GM10847 (cell line): Measurements from ENCODE around the gene NKAIN2.

Source experiments
- POLR2A ChIP-seq: IDR thresholded peaks from 2 replicates; pipeline ENCODE4 v1.6.1; 2011; ENCODE audit not compliant: insufficient read length; ENCODE audit errors: extremely low read depth

NKAIN2 gene

GRCh38 chr6:124199286-124199685 lies 395.6 kb downstream of the NKAIN2 start:
- TF ChIP-seq POLR2A, result no peak

- no peak for TF ChIP-seq POLR2A
Measured at GRCh38 chr6:124200661-124201060, 397.0 kb downstream of the NKAIN2 start.

- no peak for TF ChIP-seq POLR2A
Measured at GRCh38 chr6:124203101-124203811, 399.6 kb downstream of the NKAIN2 start.

GRCh38 chr6:124203812-124204167 lies 400.1 kb downstream of the NKAIN2 start:
- no peak for TF ChIP-seq POLR2A

- no peak for TF ChIP-seq POLR2A
Measured at GRCh38 chr6:124205921-124206320, 402.3 kb downstream of the NKAIN2 start.

- no peak for TF ChIP-seq POLR2A
Measured at GRCh38 chr6:124223611-124224345, 420.1 kb downstream of the NKAIN2 start.

- TF ChIP-seq POLR2A, result no peak
Measured at GRCh38 chr6:124226396-124226795, 422.7 kb downstream of the NKAIN2 start.

GRCh38 chr6:124233221-124233620 lies 429.6 kb downstream of the NKAIN2 start:
- TF ChIP-seq POLR2A, result no peak

GRCh38 chr6:124234801-124235200 lies 431.1 kb downstream of the NKAIN2 start:
- TF ChIP-seq POLR2A, result no peak

GRCh38 chr6:124237911-124238310 lies 434.2 kb downstream of the NKAIN2 start:
- TF ChIP-seq POLR2A, result no peak

- TF ChIP-seq POLR2A, result no peak
Measured at GRCh38 chr6:124254941-124255685, 451.4 kb downstream of the NKAIN2 start.

GRCh38 chr6:124260337-124260736 lies 456.7 kb downstream of the NKAIN2 start:
- no peak for TF ChIP-seq POLR2A

- no peak for TF ChIP-seq POLR2A
Measured at GRCh38 chr6:124269733-124270132, 466.1 kb downstream of the NKAIN2 start.

GRCh38 chr6:124273701-124274100 lies 470.0 kb downstream of the NKAIN2 start:
- no peak for TF ChIP-seq POLR2A

- no peak for TF ChIP-seq POLR2A
Measured at GRCh38 chr6:124282541-124282940, 478.9 kb downstream of the NKAIN2 start.

- TF ChIP-seq POLR2A, result no peak
Measured at GRCh38 chr6:124283486-124283885, 479.8 kb downstream of the NKAIN2 start.

- TF ChIP-seq POLR2A, result no peak
Measured at GRCh38 chr6:124285146-124285545, 481.5 kb downstream of the NKAIN2 start.
